A549 (cell line): ENCODE results near the gene BRAF.

Experiments used
- CBX2 ChIP-seq: fragments of 200-600 bp; sonication (generic); IDR thresholded peaks from 2 replicates; pipeline ENCODE4 v1.6.1; 2016; ENCODE audit warnings: low read depth, mild to moderate bottlenecking, borderline replicate concordance
- ESRRA ChIP-seq: fragments of 150-350 bp; IDR thresholded peaks from 2 replicates; pipeline ENCODE4 v1.6.1; 2014; ENCODE audit warnings: mild to moderate bottlenecking, low read length, borderline replicate concordance
- KDM5A ChIP-seq: fragments of 200-600 bp; sonication (generic); IDR thresholded peaks from 2 replicates; pipeline ENCODE4 v1.6.1; 2016; ENCODE audit warnings: antibody characterized with exemption, mild to moderate bottlenecking
- MAZ ChIP-seq: fragments of 150-350 bp; IDR thresholded peaks from 2 replicates; pipeline ENCODE4 v1.6.1; 2014; ENCODE audit warnings: antibody characterized with exemption, low read depth, low read length, borderline replicate concordance
- MYC ChIP-seq: IDR thresholded peaks from 2 replicates; pipeline ENCODE4 v1.6.1; 2012; ENCODE audit warnings: mild to moderate bottlenecking, inconsistent platforms, low read length, improper control_type of control experiment, borderline replicate concordance
- NPAS2 ChIP-seq: fragments of 250-450 bp; sonication (Bioruptor Pico); IDR thresholded peaks from 2 replicates; pipeline ENCODE4 v1.8.0; 2022; ENCODE audit warnings: mild to moderate bottlenecking, moderate library complexity, borderline replicate concordance
- RAD21 ChIP-seq, 2 experiments: fragments of >200 bp in 1 of 2; sonication (Bioruptor Twin) in 1 of 2; formaldehyde crosslinking in 1 of 2; IDR thresholded peaks in 1 of 2; conservative IDR thresholded peaks in 1 of 2; 2 replicates in 1 of 2; 3 replicates in 1 of 2; pipeline ENCODE4 v1.6.1; 2012 to 2018; ENCODE audit warnings: inconsistent platforms in 1 of 2
- RFX5 ChIP-seq: fragments of 450-650 bp; IDR thresholded peaks from 2 replicates; pipeline ENCODE4 v1.7.1; 2014; ENCODE audit warnings: antibody characterized with exemption, mild to moderate bottlenecking, moderate library complexity
- RNF2 ChIP-seq: fragments of 200-600 bp; sonication (generic); IDR thresholded peaks from 2 replicates; pipeline ENCODE4 v1.6.1; 2016; ENCODE audit warnings: low read depth, mild to moderate bottlenecking, antibody characterized with exemption, moderate library complexity, borderline replicate concordance
- ZFP36 ChIP-seq: fragments of 450-650 bp; IDR thresholded peaks from 2 replicates; pipeline ENCODE4 v1.6.1; 2014; ENCODE audit warnings: borderline replicate concordance; ENCODE audit not compliant: partially characterized antibody
- TF ChIP-seq, protein P1 (sequence below): fragments of >200 bp; sonication (Bioruptor Twin); formaldehyde crosslinking; IDR thresholded peaks from 3 replicates; pipeline ENCODE4 v1.5.1; 2016
- TF ChIP-seq, protein P2 (sequence below): fragments of 200-600 bp; sonication (generic); IDR thresholded peaks from 2 replicates; pipeline ENCODE4 v1.6.1; 2016; ENCODE audit warnings: antibody characterized with exemption, mild to moderate bottlenecking, moderate library complexity

GRCh38 chr7:140746751-140747150, 178.0 kb downstream of the BRAF start:
- no peak for TF ChIP-seq ZFP36
- TF ChIP-seq, protein P1, sequence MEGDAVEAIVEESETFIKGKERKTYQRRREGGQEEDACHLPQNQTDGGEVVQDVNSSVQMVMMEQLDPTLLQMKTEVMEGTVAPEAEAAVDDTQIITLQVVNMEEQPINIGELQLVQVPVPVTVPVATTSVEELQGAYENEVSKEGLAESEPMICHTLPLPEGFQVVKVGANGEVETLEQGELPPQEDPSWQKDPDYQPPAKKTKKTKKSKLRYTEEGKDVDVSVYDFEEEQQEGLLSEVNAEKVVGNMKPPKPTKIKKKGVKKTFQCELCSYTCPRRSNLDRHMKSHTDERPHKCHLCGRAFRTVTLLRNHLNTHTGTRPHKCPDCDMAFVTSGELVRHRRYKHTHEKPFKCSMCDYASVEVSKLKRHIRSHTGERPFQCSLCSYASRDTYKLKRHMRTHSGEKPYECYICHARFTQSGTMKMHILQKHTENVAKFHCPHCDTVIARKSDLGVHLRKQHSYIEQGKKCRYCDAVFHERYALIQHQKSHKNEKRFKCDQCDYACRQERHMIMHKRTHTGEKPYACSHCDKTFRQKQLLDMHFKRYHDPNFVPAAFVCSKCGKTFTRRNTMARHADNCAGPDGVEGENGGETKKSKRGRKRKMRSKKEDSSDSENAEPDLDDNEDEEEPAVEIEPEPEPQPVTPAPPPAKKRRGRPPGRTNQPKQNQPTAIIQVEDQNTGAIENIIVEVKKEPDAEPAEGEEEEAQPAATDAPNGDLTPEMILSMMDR, result no peak
- TF ChIP-seq MAZ, result no peak
- no peak for TF ChIP-seq ESRRA
- TF ChIP-seq, protein P2, sequence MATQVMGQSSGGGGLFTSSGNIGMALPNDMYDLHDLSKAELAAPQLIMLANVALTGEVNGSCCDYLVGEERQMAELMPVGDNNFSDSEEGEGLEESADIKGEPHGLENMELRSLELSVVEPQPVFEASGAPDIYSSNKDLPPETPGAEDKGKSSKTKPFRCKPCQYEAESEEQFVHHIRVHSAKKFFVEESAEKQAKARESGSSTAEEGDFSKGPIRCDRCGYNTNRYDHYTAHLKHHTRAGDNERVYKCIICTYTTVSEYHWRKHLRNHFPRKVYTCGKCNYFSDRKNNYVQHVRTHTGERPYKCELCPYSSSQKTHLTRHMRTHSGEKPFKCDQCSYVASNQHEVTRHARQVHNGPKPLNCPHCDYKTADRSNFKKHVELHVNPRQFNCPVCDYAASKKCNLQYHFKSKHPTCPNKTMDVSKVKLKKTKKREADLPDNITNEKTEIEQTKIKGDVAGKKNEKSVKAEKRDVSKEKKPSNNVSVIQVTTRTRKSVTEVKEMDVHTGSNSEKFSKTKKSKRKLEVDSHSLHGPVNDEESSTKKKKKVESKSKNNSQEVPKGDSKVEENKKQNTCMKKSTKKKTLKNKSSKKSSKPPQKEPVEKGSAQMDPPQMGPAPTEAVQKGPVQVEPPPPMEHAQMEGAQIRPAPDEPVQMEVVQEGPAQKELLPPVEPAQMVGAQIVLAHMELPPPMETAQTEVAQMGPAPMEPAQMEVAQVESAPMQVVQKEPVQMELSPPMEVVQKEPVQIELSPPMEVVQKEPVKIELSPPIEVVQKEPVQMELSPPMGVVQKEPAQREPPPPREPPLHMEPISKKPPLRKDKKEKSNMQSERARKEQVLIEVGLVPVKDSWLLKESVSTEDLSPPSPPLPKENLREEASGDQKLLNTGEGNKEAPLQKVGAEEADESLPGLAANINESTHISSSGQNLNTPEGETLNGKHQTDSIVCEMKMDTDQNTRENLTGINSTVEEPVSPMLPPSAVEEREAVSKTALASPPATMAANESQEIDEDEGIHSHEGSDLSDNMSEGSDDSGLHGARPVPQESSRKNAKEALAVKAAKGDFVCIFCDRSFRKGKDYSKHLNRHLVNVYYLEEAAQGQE, result no peak
- no peak for TF ChIP-seq NPAS2 (CRISPR knock-in tag)
- TF ChIP-seq KDM5A, result no peak
- no peak for TF ChIP-seq RFX5
- TF ChIP-seq RNF2, result no peak
- no peak for TF ChIP-seq RAD21 (conservative IDR thresholded peaks at IDR 0.05 in 1 of 2, IDR thresholded peaks at IDR 0.05 in 1 of 2)
- no peak for TF ChIP-seq MYC
- TF ChIP-seq CBX2, result no peak
